K562 (cell line): ENCODE results near the gene OR13A1. TPM values are rescaled to one million over a fixed set of nuclear protein-coding genes. Genes with fewer than 3 reads are reported as not detected.

Experiments used
- C11orf30 ChIP-seq: fragments of 450-650 bp; IDR thresholded peaks from 2 replicates; pipeline ENCODE4 v1.6.1; 2016; ENCODE audit warnings: low read depth, mild to moderate bottlenecking
- ETS2 ChIP-seq: IDR thresholded peaks from 2 replicates; pipeline ENCODE4 v1.6.1; 2016; ENCODE audit warnings: borderline replicate concordance, missing genetic modification characterization, mild to moderate bottlenecking, moderate library complexity, missing compliant biosample characterization; ENCODE audit not compliant: poor library complexity, severe bottlenecking
- FOSL1 ChIP-seq: fragments of 200-800 bp; sonication (Bioruptor generic); conservative IDR thresholded peaks from 2 replicates; pipeline ENCODE4 v1.6.1; 2016; ENCODE audit warnings: missing genetic modification characterization, missing compliant biosample characterization
- GABPB2 ChIP-seq: fragments of 250-450 bp; sonication (Bioruptor Pico); conservative IDR thresholded peaks from 2 replicates; pipeline ENCODE4 v1.5.1; 2021; ENCODE audit warnings: mild to moderate bottlenecking
- JUND ChIP-seq, 2 experiments: IDR thresholded peaks; 2 replicates in 1 of 2; 3 replicates in 1 of 2; pipeline ENCODE4 v1.6.1; 2011; ENCODE audit warnings: borderline replicate concordance in 2 of 2, low read depth in 2 of 2, low read length in 2 of 2, improper control_type of control experiment in 1 of 2, missing biosample characterization in 1 of 2, missing genetic modification characterization in 1 of 2, missing genetic modification reagents in 1 of 2
- KLF1 ChIP-seq: fragments of 450-650 bp; IDR thresholded peaks from 2 replicates; pipeline ENCODE4 v1.6.1; 2016; ENCODE audit warnings: missing genetic modification characterization, missing compliant biosample characterization
- MTA2 ChIP-seq: fragments of 450-650 bp; IDR thresholded peaks from 2 replicates; pipeline ENCODE4 v1.6.1; 2016; ENCODE audit warnings: low read depth
- NCOA2 ChIP-seq, 2 experiments: fragments of 450-650 bp; IDR thresholded peaks; 2 replicates each; pipeline ENCODE4 v1.6.1; 2018; ENCODE audit warnings: mild to moderate bottlenecking in 2 of 2, moderate library complexity in 1 of 2; ENCODE audit not compliant: partially characterized antibody in 2 of 2
- PHB ChIP-seq: fragments of 250-450 bp; sonication (Bioruptor Pico); IDR thresholded peaks from 2 replicates; pipeline ENCODE4 v1.5.0; 2021
- SIRT6 ChIP-seq: IDR thresholded peaks from one replicate; pipeline ENCODE4 v1.6.1; 2012; ENCODE audit warnings: low read depth, mild to moderate bottlenecking, control low read depth, inconsistent platforms, low read length, moderate library complexity
- U2AF1 ChIP-seq: fragments of 200-400 bp; formaldehyde crosslinking; optimal IDR thresholded peaks from 2 replicates; pipeline ENCODE3; 2017; ENCODE audit warnings: mild to moderate bottlenecking, low read depth, low read length, moderate library complexity
- ZC3H8 ChIP-seq: fragments of 450-650 bp; IDR thresholded peaks from 2 replicates; pipeline ENCODE4 v1.6.1; 2017
- ZNF174 ChIP-seq: fragments of 250-450 bp; sonication (Bioruptor Pico); IDR thresholded peaks from 2 replicates; pipeline ENCODE4 v1.4.0; 2020; ENCODE audit warnings: mild to moderate bottlenecking
- ZNF316 ChIP-seq: fragments of 450-650 bp; IDR thresholded peaks from 2 replicates; pipeline ENCODE4 v1.6.1; 2016
- ZNF766 ChIP-seq: fragments of 200-800 bp; sonication (Bioruptor generic); conservative IDR thresholded peaks from 2 replicates; pipeline ENCODE4 v1.6.1; 2016; ENCODE audit warnings: missing genetic modification characterization, missing compliant biosample characterization
- polyA plus RNA-seq, 8 experiments: library from polyadenylated mRNA; depleted of rRNA in 4 of 8; stranded (reverse) in 5 of 8; unstranded in 3 of 8; fragments of >200 nt; fragmentation: Nextera tagmentation in 2 of 8; fragmentation: Illumina TruSeq in 1 of 8; extraction: Ambion mirVana in 2 of 8; extraction: Trizol in 1 of 8; gene quantifications; 2 replicates each; pipeline versions ENCODE4 v1.2.1 to v1.2.3, GENCODE V29; 2011 to 2014; ENCODE audit warnings: inconsistent platforms in 1 of 8, missing spikeins in 1 of 8
- total RNA-seq, 7 experiments: library from RNA; depleted of rRNA in 6 of 7; stranded (reverse); fragments of >200 nt in 6 of 7; fragmentation: Illumina TruSeq in 2 of 7; extraction: Trizol in 2 of 7; gene quantifications; 2 replicates each; pipeline versions ENCODE4 v1.2.1 to v1.2.3, GENCODE V29; 2011 to 2021; ENCODE audit warnings: low replicate concordance in 1 of 7
- TF ChIP-seq, protein P1 (sequence below), 2 experiments: fragments of 450-650 bp in 1 of 2; sonication (generic) in 1 of 2; formaldehyde crosslinking in 1 of 2; IDR thresholded peaks in 1 of 2; conservative IDR thresholded peaks in 1 of 2; 2 replicates each; pipeline versions ENCODE4 v1.6.1 to v1.8.1; 2016 to 2023; ENCODE audit warnings: mild to moderate bottlenecking in 2 of 2, moderate library complexity in 2 of 2, inconsistent platforms in 1 of 2, missing genetic modification reagents in 1 of 2
- TF ChIP-seq, protein P2 (sequence below), 3 experiments: fragments of 200-800 bp in 1 of 3; sonication (Bioruptor generic) in 1 of 3; sonication (generic) in 1 of 3; formaldehyde crosslinking in 1 of 3; IDR thresholded peaks; 2 replicates each; pipeline versions ENCODE4 v1.6.1 to v1.8.0; 2016 to 2022; ENCODE audit warnings: mild to moderate bottlenecking in 2 of 3, missing compliant biosample characterization in 2 of 3, missing genetic modification characterization in 2 of 3, missing genetic modification reagents in 1 of 3
- TF ChIP-seq, protein P3 (sequence below): fragments of 250-450 bp; sonication (Bioruptor Pico); IDR thresholded peaks from 2 replicates; pipeline ENCODE4 v1.8.0; 2022; ENCODE audit warnings: moderate library complexity, mild to moderate bottlenecking, inconsistent platforms
- TF ChIP-seq, protein P4 (sequence below): fragments of 450-650 bp; IDR thresholded peaks from 2 replicates; pipeline ENCODE4 v1.6.1; 2014; ENCODE audit warnings: low read depth, mild to moderate bottlenecking, moderate library complexity, borderline replicate concordance
- TF ChIP-seq, protein P5 (sequence below): sonication (generic); formaldehyde crosslinking; IDR thresholded peaks from 2 replicates; pipeline ENCODE4 v1.8.0; 2023; ENCODE audit warnings: mild to moderate bottlenecking, missing genetic modification reagents

OR13A1 gene
- total and polyA plus RNA-seq, 9 of the 15 experiments (the other 6 are each of a cell fraction or from before 2014, with no cell fraction given) = 0.03 to 0.11 (median 0.06) TPM; not detected in 3

DNA sequence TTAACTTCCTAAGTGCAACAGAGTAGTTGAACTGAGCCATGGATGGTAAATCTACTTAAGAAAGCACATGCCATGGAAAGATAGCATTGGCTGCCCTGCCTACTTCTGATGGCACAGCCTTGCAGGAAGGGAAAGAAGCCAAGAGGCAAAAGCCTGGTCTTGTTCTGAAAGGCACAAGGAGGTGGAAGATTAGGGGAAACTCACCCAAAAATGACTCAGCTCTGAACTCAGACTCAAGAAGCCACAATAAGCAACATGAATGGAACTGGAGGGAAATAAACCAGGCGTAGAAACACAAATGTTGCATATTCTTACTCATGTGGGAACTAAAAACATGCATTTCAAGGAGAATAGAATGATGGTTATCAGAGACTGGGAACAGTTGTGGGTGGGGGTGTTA, 37.8 kb upstream of the OR13A1 start (continued):
- TF ChIP-seq GABPB2 (CRISPR knock-in tag) = no peak
- TF ChIP-seq NCOA2 (IDR thresholded peaks at IDR 0.05; ENCODE audit: partially characterized antibody in 2 of 2) = no peak
- 0 out of 2 replicates have a peak, but pooled peaks have one; percentile 7 for TF ChIP-seq JUND (IDR thresholded peaks at IDR 0.05; ENCODE audit: borderline replicate concordance, low read depth, low read length)
- TF ChIP-seq JUND (tag; IDR thresholded peaks at IDR 0.05; ENCODE audit: borderline replicate concordance, low read depth, low read length) = no peak
- TF ChIP-seq ZNF316 = peak; percentile 41; the same call in 1 of the 2 replicates
- TF ChIP-seq SIRT6 = no peak
- TF ChIP-seq, protein P1, sequence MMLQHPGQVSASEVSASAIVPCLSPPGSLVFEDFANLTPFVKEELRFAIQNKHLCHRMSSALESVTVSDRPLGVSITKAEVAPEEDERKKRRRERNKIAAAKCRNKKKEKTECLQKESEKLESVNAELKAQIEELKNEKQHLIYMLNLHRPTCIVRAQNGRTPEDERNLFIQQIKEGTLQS (IDR thresholded peaks at IDR 0.05) = no peak
- TF ChIP-seq, protein P1 (CRISPR knock-in tag; conservative IDR thresholded peaks at IDR 0.05) = no peak
- no peak for TF ChIP-seq ZNF174 (CRISPR knock-in tag)
- TF ChIP-seq, protein P2, sequence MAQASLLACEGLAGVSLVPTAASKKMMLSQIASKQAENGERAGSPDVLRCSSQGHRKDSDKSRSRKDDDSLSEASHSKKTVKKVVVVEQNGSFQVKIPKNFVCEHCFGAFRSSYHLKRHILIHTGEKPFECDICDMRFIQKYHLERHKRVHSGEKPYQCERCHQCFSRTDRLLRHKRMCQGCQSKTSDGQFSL (CRISPR knock-in tag; IDR thresholded peaks at IDR 0.05) = no peak
- TF ChIP-seq, protein P2 (tag; IDR thresholded peaks at IDR 0.05) = no peak
- no peak for TF ChIP-seq ZNF766 (CRISPR knock-in tag)
- no peak for TF ChIP-seq KLF1 (tag)
- TF ChIP-seq ETS2 = no peak
- TF ChIP-seq, protein P3, sequence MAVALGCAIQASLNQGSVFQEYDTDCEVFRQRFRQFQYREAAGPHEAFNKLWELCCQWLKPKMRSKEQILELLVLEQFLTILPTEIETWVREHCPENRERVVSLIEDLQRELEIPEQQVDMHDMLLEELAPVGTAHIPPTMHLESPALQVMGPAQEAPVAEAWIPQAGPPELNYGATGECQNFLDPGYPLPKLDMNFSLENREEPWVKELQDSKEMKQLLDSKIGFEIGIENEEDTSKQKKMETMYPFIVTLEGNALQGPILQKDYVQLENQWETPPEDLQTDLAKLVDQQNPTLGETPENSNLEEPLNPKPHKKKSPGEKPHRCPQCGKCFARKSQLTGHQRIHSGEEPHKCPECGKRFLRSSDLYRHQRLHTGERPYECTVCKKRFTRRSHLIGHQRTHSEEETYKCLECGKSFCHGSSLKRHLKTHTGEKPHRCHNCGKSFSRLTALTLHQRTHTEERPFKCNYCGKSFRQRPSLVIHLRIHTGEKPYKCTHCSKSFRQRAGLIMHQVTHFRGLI (CRISPR knock-in tag) = no peak
- TF ChIP-seq, protein P4, sequence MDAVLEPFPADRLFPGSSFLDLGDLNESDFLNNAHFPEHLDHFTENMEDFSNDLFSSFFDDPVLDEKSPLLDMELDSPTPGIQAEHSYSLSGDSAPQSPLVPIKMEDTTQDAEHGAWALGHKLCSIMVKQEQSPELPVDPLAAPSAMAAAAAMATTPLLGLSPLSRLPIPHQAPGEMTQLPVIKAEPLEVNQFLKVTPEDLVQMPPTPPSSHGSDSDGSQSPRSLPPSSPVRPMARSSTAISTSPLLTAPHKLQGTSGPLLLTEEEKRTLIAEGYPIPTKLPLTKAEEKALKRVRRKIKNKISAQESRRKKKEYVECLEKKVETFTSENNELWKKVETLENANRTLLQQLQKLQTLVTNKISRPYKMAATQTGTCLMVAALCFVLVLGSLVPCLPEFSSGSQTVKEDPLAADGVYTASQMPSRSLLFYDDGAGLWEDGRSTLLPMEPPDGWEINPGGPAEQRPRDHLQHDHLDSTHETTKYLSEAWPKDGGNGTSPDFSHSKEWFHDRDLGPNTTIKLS = no peak
- TF ChIP-seq PHB (CRISPR knock-in tag) = no peak
- TF ChIP-seq, protein P5, sequence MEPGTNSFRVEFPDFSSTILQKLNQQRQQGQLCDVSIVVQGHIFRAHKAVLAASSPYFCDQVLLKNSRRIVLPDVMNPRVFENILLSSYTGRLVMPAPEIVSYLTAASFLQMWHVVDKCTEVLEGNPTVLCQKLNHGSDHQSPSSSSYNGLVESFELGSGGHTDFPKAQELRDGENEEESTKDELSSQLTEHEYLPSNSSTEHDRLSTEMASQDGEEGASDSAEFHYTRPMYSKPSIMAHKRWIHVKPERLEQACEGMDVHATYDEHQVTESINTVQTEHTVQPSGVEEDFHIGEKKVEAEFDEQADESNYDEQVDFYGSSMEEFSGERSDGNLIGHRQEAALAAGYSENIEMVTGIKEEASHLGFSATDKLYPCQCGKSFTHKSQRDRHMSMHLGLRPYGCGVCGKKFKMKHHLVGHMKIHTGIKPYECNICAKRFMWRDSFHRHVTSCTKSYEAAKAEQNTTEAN (CRISPR knock-in tag) = no peak
- TF ChIP-seq C11orf30 = 0 out of 2 replicates have a peak, but pooled peaks have one; percentile 30
- TF ChIP-seq FOSL1 = peak; percentile 54
- no peak for TF ChIP-seq ZC3H8
- no peak for TF ChIP-seq U2AF1
- 0 out of 2 replicates have a peak, but pooled peaks have one; percentile 13 for TF ChIP-seq MTA2
